Endothelial cell of umbilical vein (primary cell): ENCODE measurements around the gene UBP1. TPM values are rescaled to one million over a fixed set of nuclear protein-coding genes. Genes with fewer than 3 reads are reported as not detected.
A peak's percentile ranks its signal among the peaks of the same experiment; 100 is the strongest.

Experiments used
- BruUV-seq: library from RNA; stranded (reverse); fragments of 400-500 nt; replicated peaks from 2 replicates; lab custom pipeline; 2021; lab: Mats Ljungman, UMichigan
- CTCF ChIA-PET: fragments of 300-600, 350-600 bp; sonication (Branson Sonifier 250); formaldehyde crosslinking; loops from one replicate; lab custom pipeline; 2021; ENCODE audit warnings: antibody characterized with exemption, inconsistent platforms; lab: Charles Lee
- POLR2A ChIA-PET: fragments of 300-600, 350-600 bp; sonication (Branson Sonifier 250); formaldehyde crosslinking; loops from one replicate; lab custom pipeline; 2021; ENCODE audit warnings: antibody characterized with exemption, inconsistent platforms; lab: Charles Lee
- DNase-seq: peaks from one replicate; pipeline ENCODE4 v3.0.0-alpha.2; 2011; ENCODE audit warnings: low read depth, low spot score
- FAIRE-seq: peaks from 2 replicates; lab custom pipeline; 2011; peaks lifted over from hg19 to GRCh38; lab: Jason Lieb, UNC
- H2AFZ ChIP-seq: 2 replicates; pipeline ENCODE4 v1.6.0; 2012; ENCODE audit warnings: low read depth, low read length, control low read depth, inconsistent platforms
- H3K27ac ChIP-seq: 2 replicates; pipeline ENCODE4 v1.5.1; 2011; ENCODE audit warnings: low read depth, mild to moderate bottlenecking, control low read depth, low read length, moderate library complexity; ENCODE audit not compliant: insufficient read depth
- H3K27me3 ChIP-seq, 2 experiments: 2 replicates each; pipeline versions ENCODE4 v1.6.0 to v1.6.1; 2011; ENCODE audit warnings: low read length in 2 of 2, mixed read lengths in 1 of 2; ENCODE audit not compliant: control insufficient read depth in 2 of 2, insufficient read depth in 2 of 2
- H3K36me3 ChIP-seq, 2 experiments: 2 replicates in 1 of 2; 3 replicates in 1 of 2; pipeline ENCODE4 v1.5.1; 2011; ENCODE audit warnings: low read length in 2 of 2, mild to moderate bottlenecking in 1 of 2, moderate library complexity in 1 of 2; ENCODE audit not compliant: control insufficient read depth in 2 of 2, insufficient read depth in 2 of 2; ENCODE audit errors: extremely low read depth in 1 of 2
- H3K4me1 ChIP-seq: 3 replicates; pipeline ENCODE4 v1.5.1; 2011; ENCODE audit warnings: mild to moderate bottlenecking, low read length; ENCODE audit not compliant: control insufficient read depth, insufficient read depth; ENCODE audit errors: extremely low read depth
- H3K4me2 ChIP-seq: 2 replicates; pipeline ENCODE4 v1.6.1; 2011; ENCODE audit warnings: low read length, control low read depth, mixed read lengths; ENCODE audit not compliant: insufficient read depth
- H3K4me3 ChIP-seq, 3 experiments: fragments of 200-600 bp in 1 of 3; sonication (generic), shearing (Covaris generic) in 1 of 3; replicated peaks in 1 of 3; 2 replicates each; pipeline ENCODE4 v1.5.1; 2011 to 2016; ENCODE audit warnings: control low read depth in 3 of 3, low read length in 3 of 3, mild to moderate bottlenecking in 2 of 3, inconsistent platforms in 1 of 3, low read depth in 1 of 3, moderate library complexity in 1 of 3; ENCODE audit not compliant: insufficient read depth in 1 of 3
- H3K79me2 ChIP-seq: 2 replicates; pipeline ENCODE4 v1.6.0; 2012; ENCODE audit warnings: low read length, inconsistent platforms; ENCODE audit not compliant: control insufficient read depth, insufficient read depth
- H3K9ac ChIP-seq: replicated peaks from 2 replicates; pipeline ENCODE3; 2011; ENCODE audit warnings: low read length, control low read depth; ENCODE audit not compliant: insufficient read depth; ENCODE audit errors: extremely low read depth
- H3K9me1 ChIP-seq: replicated peaks from 3 replicates; pipeline ENCODE4 v1.6.0; 2011; ENCODE audit warnings: mild to moderate bottlenecking, low read length; ENCODE audit not compliant: control insufficient read depth, insufficient read depth; ENCODE audit errors: extremely low read depth
- H3K9me3 ChIP-seq: replicated peaks from 2 replicates; pipeline ENCODE4 v1.5.1; 2012; ENCODE audit warnings: low read length, inconsistent platforms; ENCODE audit not compliant: control insufficient read depth, insufficient read depth
- H4K20me1 ChIP-seq: replicated peaks from 2 replicates; pipeline ENCODE3; 2011; ENCODE audit warnings: mild to moderate bottlenecking, low read length; ENCODE audit not compliant: control insufficient read depth, insufficient read depth; ENCODE audit errors: extremely low read depth
- CTCF ChIP-seq, 2 donors: IDR thresholded peaks; 1 replicate in 1 of 2; 2 replicates in 1 of 2; pipeline ENCODE4 v1.5.1; 2011; ENCODE audit warnings: low read length in 2 of 2, mild to moderate bottlenecking in 2 of 2, moderate library complexity in 2 of 2, control low read depth in 1 of 2, inconsistent platforms in 1 of 2, low read depth in 1 of 2; ENCODE audit not compliant: insufficient read depth in 1 of 2; ENCODE audit errors: extremely low read depth in 1 of 2
- EZH2 ChIP-seq: IDR thresholded peaks from 2 replicates; pipeline ENCODE4 v1.6.1; 2012; ENCODE audit warnings: borderline replicate concordance, low read depth, mild to moderate bottlenecking, moderate library complexity, low read length, inconsistent platforms; ENCODE audit not compliant: severe bottlenecking
- FOS ChIP-seq: IDR thresholded peaks from 2 replicates; pipeline ENCODE4 v1.6.1; 2011; ENCODE audit warnings: mild to moderate bottlenecking, low read length, moderate library complexity, borderline replicate concordance; ENCODE audit not compliant: insufficient read depth
- GATA2 ChIP-seq: IDR thresholded peaks from 2 replicates; pipeline ENCODE4 v1.7.0; 2011; ENCODE audit warnings: low read depth, mild to moderate bottlenecking, moderate library complexity, mixed read lengths, low read length; ENCODE audit not compliant: insufficient read length, insufficient read depth
- JUN ChIP-seq: IDR thresholded peaks from 2 replicates; pipeline ENCODE4 v1.6.1; 2011; ENCODE audit warnings: borderline replicate concordance, low read depth; ENCODE audit not compliant: insufficient read length, insufficient read depth
- MAX ChIP-seq: IDR thresholded peaks from 2 replicates; pipeline ENCODE4 v1.6.1; 2011; ENCODE audit not compliant: insufficient read depth, insufficient read length
- MYC ChIP-seq: IDR thresholded peaks from one replicate; pipeline ENCODE4 v1.6.1; 2011; ENCODE audit warnings: mild to moderate bottlenecking, low read depth, low read length
- POLR2A ChIP-seq: IDR thresholded peaks from 2 replicates; pipeline ENCODE4 v1.6.1; 2012; ENCODE audit warnings: low read depth, mild to moderate bottlenecking, control low read depth, low read length
- POLR2AphosphoS5 ChIP-seq: IDR thresholded peaks from 2 replicates; pipeline ENCODE4 v1.6.1; 2012; ENCODE audit warnings: low read depth, mild to moderate bottlenecking, control low read depth, low read length, moderate library complexity; ENCODE audit not compliant: insufficient read depth
- dilution Hi-C: fragments of 300-500 bp; cut with MboI; formaldehyde crosslinking; loops from one replicate; pipeline ENCODE4 v1.15.0; 2019; ENCODE audit warnings: low sequenced_read_pairs; ENCODE audit not compliant: extremely low pct_ligation_motif_present
- intact Hi-C: fragments of 100-400 bp; cut with micrococcal nuclease; formaldehyde crosslinking; loops from one replicate; pipeline ENCODE4 v1.10.0; 2022
- polyA plus RNA-seq, 4 experiments: library from polyadenylated mRNA; depleted of rRNA in 3 of 4; stranded (reverse) in 3 of 4; unstranded in 1 of 4; fragments of >200 nt; gene quantifications; 2 replicates each; pipeline versions ENCODE4 v1.2.1 to v1.2.3, GENCODE V29; 2011 to 2012; ENCODE audit warnings: missing spikeins in 1 of 4
- total RNA-seq: library from RNA; stranded (reverse); gene quantifications from 2 replicates; pipeline ENCODE4 v1.2.3, GENCODE V29; 2021

UBP1 gene
- total and polyA plus RNA-seq, 2 donors (not counting 3 experiments of a cell fraction or from before 2014, with no cell fraction given) = 60.2 to 90.5 TPM

GRCh38 chr3:33388374-33389100 lies 51.7 kb downstream of the UBP1 start:
- Histone ChIP-seq H3K27ac (peak overlapping the region; percentile 42), H3K79me2 (peaks cover 14% of the 10 kb centered on the region), H3K9me1 (no peaks in the 10 kb centered on the region), H4K20me1 (no peaks in the 10 kb centered on the region), H3K36me3 (peaks cover 28 to 47% of the 10 kb centered on the region in 2 experiments), H3K4me3 (no peak overlapping the region), H3K27me3 (no peaks in the 10 kb centered on the region), H3K9me3 (no peaks in the 10 kb centered on the region), H3K4me2 (peak overlapping the region; percentile 77), H2AFZ (no peak overlapping the region), H3K4me1 (peaks cover 41% of the 10 kb centered on the region), H3K9ac (peak overlapping the region; percentile 48)
- dilution Hi-C loops (no loop called here), intact Hi-C loops (loop anchor here (1.0 kb wide), 1 partner anchor 399 kb away; no protein-coding TSS in a partner anchor)
- CTCF ChIA-PET = interaction anchor here (0.9 to 1.5 kb wide), 6 partner anchors 13 to 399 kb away, joined by 3 to 10 read pairs (median 4); no protein-coding TSS in a partner anchor
- DNase-seq = peak; percentile 77
- BruUV-seq = TSS peak; percentile 30
- TF ChIP-seq GATA2 (no peak), JUN (peak; percentile 47), FOS (peak; percentile 25)
- FAIRE-seq = peak; percentile 77
- POLR2A ChIA-PET = no interaction called here

DNA sequence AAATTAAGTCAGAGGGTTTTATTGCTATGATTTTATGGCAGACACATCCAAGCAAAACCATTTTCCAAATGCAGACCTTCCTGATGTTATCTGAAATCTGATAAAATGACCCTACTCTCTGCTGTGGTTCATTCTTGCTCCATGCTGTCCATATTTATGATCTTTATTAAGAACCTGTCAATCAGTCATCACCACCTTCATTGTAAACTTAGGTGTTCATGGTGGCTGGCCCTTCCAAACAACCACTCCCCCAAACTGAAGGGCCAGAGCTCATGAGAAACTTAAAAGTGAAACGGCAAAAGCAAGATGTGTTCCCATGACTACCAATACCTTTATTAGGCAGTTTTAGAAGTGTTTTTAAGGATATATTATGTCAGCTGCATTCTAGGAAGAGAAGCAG lies 53.6 kb downstream of the UBP1 start:
- Histone ChIP-seq H3K9ac (no peak overlapping the region), H3K9me1 (no peaks in the 10 kb centered on the region), H3K36me3 (peaks cover 30 to 41% of the 10 kb centered on the region in 2 experiments), H3K4me1 (peaks cover 22% of the 10 kb centered on the region), H2AFZ (no peak overlapping the region), H3K79me2 (peaks cover 11% of the 10 kb centered on the region), H3K27me3 (no peaks in the 10 kb centered on the region), H3K4me3 (no peak overlapping the region), H3K4me2 (no peak overlapping the region), H3K9me3 (no peaks in the 10 kb centered on the region), H4K20me1 (no peaks in the 10 kb centered on the region), H3K27ac (no peak overlapping the region)
- no TSS peak for BruUV-seq
- FAIRE-seq = no peak
- POLR2A ChIA-PET = no interaction called here
- intact Hi-C loops = no loop called here
- DNase-seq = no peak
- CTCF ChIA-PET = interaction anchor here (1.5 to 2.4 kb wide), 2 partner anchors 14 to 255 kb away, joined by 5 to 15 read pairs; no protein-coding TSS in a partner anchor
- dilution Hi-C loops = no loop called here
- TF ChIP-seq POLR2A (no peak), EZH2 (no peak), POLR2AphosphoS5 (no peak), CTCF (IDR thresholded peaks at IDR 0.05; ENCODE audit: extremely low read depth in 1 of 2, insufficient read depth in 1 of 2, low read depth in 1 of 2, low read length in 2 of 2) (no peak), GATA2 (no peak), MYC (no peak), MAX (no peak), FOS (no peak), JUN (no peak)
